Adipose tissue (tissue), 3 donors: ENCODE data around the gene ELFN2. TPM values are rescaled to one million over a fixed set of nuclear protein-coding genes. Genes with fewer than 3 reads are reported as not detected.

Source experiments
- H3K27ac ChIP-seq: one replicate; pipeline ENCODE4 v1.5.1; 2013; ENCODE audit warnings: low read depth, low read length
- WGBS, 3 donors: extraction: QIAGEN DNeasy Blood & Tissue Kit; methylation state at CpG; one replicate each; pipeline ENCODE4 v1.1.7; 2013; 5-methylcytosine and 5-hydroxymethylcytosine counted together
- polyA plus RNA-seq, 3 donors: library from polyadenylated mRNA; stranded (reverse); fragments of 200-250 nt; gene quantifications; one replicate each; pipeline ENCODE4 v1.2.3, GENCODE V29; 2013
- donor health status: healthy with polysubstance abuse.
- donor health status: Bipolar disorder and iron deficiency.
- donor health status: healthy.

ELFN2 gene
- polyA plus RNA-seq, 3 donors, result 0.03 to 0.29 (median 0.11) TPM

DNA sequence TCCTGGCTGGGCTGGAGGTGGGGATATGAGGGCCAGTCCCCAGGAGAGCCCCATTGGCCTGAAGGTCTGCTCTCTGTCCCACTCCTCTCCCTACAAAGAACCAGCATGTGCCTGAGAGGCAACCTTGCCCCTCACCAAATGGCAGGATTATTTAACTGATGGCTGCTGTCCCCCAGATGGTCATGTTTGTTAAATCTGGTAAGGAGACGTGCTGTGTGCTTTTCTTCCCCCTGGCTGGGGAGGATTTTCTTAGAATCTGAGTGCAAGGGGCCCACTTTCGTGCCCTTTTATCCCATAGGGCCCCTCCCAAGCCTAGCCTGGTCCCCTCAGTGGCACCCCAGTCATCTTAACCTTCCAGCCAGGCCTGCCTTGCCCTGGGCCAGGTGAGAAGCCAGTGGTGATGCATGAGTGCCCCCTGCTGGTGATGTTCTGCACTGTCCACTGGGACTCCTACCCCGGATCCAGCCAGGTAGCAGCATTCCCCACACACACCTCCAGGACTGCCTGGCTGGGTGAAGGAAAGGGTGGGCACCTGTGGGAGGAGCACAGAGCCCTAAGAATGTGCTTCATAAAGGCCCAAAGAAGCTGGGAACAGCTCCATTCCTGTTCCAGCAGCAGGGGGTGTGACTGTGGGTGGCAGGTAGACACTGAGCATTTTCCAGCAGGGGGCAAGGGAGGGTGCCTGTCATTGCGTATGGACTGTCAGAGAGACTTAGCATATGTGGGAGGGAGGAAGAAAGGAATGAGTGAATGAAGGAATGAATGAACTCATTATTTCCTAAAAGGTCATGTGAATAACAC, 30.0 kb upstream of the ELFN2 start:
- WGBS, 3 donors, result 42 to 52% (median 42%) methylated on average over 4 of the region's 4 CpGs
- H3K27ac ChIP-seq, result no peak overlapping the region

DNA sequence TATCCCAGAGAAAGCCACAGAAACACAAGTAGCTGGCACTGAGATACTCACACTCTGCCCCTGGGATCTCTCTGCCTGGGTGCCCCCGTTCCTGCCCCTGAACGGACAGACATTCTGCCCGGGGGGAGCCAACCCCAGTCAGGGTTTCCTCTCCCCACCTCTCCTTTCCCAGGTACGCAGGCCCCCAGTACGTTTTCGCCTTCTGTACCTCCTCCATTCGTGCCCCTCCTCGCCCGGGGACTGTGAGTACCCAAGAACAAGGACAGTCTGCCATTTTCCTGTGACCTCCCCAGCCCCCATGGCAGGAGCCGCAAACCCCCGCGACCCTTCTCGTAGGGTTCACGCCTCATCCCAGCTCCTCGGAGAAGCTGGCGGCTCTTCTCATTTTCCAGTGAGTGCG, 29.1 kb upstream of the ELFN2 start:
- no peak overlapping the region for H3K27ac ChIP-seq
- 66 to 82% (median 78%) methylated on average over 17 of the region's 17 CpGs for WGBS, 3 donors

DNA sequence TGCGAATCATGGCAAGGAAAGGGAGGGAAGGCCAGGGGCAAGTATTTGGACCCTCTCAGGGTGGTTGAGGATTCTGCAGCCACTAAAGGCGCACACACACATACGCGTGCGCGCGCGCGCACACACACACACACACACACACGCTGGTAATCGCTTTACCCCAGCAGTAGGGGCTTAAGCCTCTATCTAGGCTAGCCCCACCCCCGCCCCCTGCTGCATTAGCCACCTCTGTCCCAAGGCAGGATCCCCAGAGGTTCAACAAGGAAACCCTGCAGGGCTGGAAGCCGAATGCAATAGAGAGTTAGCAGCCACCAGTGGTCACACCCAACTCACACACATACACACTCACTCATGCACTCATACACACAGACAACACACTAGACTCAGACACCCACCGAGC, 28.6 kb upstream of the ELFN2 start:
- H3K27ac ChIP-seq, result no peak overlapping the region
- WGBS, 3 donors, result 63 to 84% (median 76%) methylated on average over 14 of the region's 14 CpGs

DNA sequence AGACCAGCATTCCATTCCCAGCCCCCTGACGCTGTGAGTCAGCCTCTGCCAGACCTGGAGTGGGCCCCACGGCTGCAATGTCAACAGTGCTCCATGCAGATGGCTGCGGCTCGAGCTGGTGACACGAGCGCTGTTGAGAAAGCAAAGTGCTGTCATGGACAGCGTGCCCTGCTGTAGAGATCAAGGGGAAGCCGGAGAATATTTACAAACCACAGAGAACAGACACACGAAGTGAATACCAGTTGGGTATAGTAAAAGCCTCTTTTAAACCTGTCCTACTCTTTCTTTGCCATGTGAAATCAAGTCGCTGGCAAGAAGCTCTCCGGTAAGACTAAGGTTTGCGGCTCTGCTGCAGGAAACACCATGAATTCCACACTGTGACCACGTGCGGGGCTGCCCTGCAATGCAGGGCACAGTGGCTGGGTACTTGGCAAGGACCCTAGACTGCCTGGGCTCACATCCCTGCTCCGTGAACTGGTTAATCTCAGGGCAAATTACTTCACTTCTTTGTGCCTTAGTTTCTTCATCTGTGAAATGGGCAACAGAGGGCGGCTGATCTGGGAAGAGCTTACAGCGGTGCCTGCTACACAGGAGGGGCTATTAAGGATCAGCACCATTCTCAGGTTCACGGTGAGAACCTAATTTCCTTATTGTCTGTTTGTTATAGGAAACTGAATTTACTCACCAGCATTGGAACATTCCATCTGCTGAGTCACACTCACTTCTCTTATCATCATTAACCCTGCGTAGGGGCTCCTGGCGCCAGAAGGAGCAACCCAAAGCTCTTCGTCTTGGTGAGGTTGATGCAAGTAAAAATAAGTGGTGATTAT, 27.8 kb upstream of the ELFN2 start:
- no peak overlapping the region for H3K27ac ChIP-seq
- WGBS, 3 donors, result 27 to 54% (median 47%) methylated on average over 21 of the region's 21 CpGs

DNA sequence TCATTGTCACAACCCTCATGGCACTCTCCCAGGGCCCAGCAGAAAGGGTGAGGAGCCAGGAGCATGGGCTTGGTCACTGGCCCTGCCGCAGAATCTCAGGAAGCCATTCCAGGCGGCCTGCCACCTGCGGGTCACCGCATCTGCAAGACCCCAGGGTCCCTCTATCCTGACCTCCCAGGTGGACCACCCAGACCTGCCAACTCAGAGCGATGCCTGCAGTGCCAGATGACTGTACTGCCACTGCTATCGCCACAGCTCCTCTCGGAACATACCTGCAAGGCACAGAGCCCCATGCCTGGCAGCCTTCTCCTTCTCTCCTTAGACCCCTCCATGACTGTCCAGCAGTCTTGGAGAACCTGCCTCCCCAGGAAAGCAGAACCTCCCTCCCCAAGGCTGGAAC, 26.4 kb upstream of the ELFN2 start:
- 90 to 98% (median 93%) methylated on average over 6 to 7 of the region's 7 CpGs for WGBS, 3 donors
- no peak overlapping the region for H3K27ac ChIP-seq

DNA sequence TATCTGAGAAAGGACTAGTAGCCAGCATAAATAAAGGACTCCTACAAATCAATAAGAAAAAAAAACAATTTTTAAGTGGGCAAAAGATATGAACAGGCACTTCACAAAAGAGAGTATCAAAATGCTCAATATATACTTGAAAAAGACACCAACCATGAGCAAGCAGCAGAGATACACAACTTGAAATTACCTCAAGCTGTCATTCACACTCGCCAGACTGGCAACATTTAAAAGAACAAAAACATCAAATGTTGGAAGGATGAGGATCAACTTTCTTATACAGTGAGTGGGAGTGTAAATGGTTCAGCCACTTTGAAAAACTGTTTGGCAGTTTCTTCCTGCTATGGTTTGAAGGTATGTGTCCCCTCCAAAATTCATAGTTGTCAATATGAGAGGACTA, 23.9 kb upstream of the ELFN2 start:
- WGBS, 3 donors, result 36 to 91% (median 46%) methylated on average over 1 of the region's 1 CpG

DNA sequence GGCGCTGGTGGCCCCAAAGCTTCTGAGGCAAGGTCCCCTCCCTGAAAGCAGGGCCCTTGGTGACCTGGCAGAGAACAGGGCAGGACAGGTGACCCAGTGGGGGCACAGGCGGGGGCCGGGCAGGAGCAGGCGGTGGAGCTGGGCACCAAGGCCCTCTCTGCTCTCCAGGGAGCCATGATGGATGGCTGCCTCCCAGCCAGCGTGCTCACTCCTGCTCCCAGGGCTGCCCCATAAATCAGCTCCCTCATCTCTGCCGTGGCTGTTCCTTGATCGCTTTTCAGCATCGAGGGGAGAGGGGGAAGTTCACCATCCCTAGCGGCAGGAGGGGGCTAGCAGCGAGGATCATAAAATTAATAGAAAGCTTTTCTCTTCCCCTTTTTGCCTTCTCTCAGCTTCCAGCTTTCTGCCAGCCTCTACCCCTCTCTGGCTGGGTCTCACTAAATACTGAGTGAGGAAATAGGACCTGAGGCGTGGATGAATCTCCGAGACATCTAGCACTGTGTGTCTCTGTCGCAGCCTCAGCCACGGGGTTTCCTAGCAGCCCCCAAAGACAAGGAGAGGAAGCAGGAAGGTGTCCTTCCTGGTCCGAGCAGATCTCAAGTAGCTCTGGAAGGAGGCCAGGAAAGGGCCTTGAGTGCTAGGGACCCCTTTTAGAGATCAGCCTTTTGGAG, 22.2 kb upstream of the ELFN2 start:
- 35 to 65% (median 39%) methylated on average over 14 to 15 of the region's 15 CpGs for WGBS, 3 donors
- H3K27ac ChIP-seq, result no peak overlapping the region

More for the DNA sequence above, 23.9 kb upstream of the ELFN2 start:
- H3K27ac ChIP-seq, result no peak overlapping the region

GRCh38 chr22:37448516-37449127, 21.3 kb upstream of the ELFN2 start:
- H3K27ac ChIP-seq, result no peak overlapping the region
- 62 to 88% (median 77%) methylated on average over 18 of the region's 18 CpGs for WGBS, 3 donors

DNA sequence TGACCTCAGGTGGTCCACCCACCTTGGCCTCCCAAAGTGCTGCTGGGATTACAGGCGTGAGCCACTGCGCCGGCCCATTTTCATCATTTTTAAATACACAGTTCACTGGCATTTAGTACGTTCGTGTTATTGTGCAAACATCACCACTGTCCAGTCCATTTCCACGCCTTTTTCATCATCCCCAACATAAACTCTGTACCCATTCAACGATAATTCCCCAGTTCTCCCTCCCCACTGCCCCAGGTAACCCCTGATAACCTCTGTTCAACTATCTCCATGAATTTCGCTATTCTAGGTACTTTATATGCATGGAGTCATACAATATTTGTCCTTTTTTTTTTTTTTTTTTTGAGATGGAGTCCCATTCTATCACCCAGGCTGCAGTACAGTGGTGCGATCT, 18.2 kb upstream of the ELFN2 start:
- WGBS, 3 donors, result 78 to 91% (median 84%) methylated on average over 9 of the region's 9 CpGs
- no peak overlapping the region for H3K27ac ChIP-seq

GRCh38 chr22:37443977-37444376, 16.7 kb upstream of the ELFN2 start:
- no peak overlapping the region for H3K27ac ChIP-seq
- WGBS, 3 donors, result 51 to 85% (median 77%) methylated on average over 7 of the region's 7 CpGs

DNA sequence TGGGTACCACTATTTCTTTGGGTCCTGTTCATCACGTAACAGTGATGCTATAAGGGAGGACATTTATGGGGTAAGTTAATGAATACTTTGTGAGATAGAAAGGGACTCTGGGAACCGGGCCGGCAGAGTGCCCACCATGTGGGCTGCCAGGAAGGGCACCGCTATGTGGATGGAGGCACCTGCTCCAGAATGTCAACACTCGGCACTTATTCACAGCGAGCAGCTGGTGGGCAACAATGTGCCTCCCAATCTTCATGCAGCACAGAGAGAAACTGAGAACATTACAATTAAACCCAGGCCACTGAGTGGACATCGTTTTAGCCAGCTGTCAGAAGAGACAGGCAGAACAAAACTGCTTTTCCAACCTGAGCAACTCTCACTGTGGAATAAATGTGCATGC, 15.8 kb upstream of the ELFN2 start:
- 80 to 92% (median 89%) methylated on average over 7 of the region's 7 CpGs for WGBS, 3 donors

DNA sequence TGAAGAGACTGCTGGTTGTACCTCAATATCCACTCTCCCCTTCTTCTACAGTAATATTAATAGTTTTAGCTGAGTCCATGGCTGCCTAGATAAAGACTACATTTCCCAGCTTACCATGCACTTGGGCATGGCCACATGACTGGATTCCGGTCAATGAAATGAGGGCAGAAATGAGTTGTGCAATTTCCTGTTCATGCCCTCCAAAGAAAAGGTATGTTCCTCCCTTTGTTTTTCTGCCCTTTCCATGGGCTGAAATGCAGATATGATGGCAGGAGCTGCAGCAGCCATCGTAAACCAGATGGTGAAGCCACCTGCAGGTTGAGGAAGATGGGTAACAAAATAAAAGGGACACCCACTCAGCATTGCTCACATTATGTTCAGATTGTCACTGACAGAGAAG, 15.3 kb upstream of the ELFN2 start:
- WGBS, 3 donors, result 64 to 86% (median 70%) methylated on average over 2 of the region's 2 CpGs
- H3K27ac ChIP-seq, result no peak overlapping the region

More for the DNA sequence above, 15.8 kb upstream of the ELFN2 start:
- no peak overlapping the region for H3K27ac ChIP-seq

- WGBS, 3 donors, result 47 to 69% (median 63%) methylated on average over 8 of the region's 8 CpGs
- no peak overlapping the region for H3K27ac ChIP-seq
Observed at GRCh38 chr22:37442135-37442534, 14.9 kb upstream of the ELFN2 start.

GRCh38 chr22:37440875-37441274, 13.6 kb upstream of the ELFN2 start:
- WGBS, 3 donors, result 83 to 86% (median 85%) methylated on average over 4 of the region's 4 CpGs
- H3K27ac ChIP-seq, result no peak overlapping the region

DNA sequence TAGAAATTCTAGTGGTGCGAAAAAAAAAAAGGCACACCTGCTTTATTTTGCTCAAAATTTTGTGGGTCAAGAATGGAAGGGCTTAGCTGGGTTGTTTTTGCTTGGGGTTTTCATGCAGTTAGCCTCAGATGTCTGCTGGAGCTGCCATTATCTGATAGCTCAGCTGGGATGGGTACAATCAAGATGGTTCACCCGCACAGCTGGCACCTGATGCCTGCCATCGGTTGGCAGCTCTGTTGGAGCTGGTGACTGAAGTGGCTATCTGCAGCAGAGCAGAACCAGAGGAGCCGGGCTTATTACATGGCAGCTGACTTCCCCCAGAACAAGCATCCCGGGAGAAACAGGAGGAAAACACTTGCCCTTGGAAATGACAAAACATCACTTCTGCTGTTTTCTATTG, 12.1 kb upstream of the ELFN2 start:
- 67 to 79% (median 73%) methylated on average over 5 of the region's 5 CpGs for WGBS, 3 donors
- H3K27ac ChIP-seq, result no peak overlapping the region

DNA sequence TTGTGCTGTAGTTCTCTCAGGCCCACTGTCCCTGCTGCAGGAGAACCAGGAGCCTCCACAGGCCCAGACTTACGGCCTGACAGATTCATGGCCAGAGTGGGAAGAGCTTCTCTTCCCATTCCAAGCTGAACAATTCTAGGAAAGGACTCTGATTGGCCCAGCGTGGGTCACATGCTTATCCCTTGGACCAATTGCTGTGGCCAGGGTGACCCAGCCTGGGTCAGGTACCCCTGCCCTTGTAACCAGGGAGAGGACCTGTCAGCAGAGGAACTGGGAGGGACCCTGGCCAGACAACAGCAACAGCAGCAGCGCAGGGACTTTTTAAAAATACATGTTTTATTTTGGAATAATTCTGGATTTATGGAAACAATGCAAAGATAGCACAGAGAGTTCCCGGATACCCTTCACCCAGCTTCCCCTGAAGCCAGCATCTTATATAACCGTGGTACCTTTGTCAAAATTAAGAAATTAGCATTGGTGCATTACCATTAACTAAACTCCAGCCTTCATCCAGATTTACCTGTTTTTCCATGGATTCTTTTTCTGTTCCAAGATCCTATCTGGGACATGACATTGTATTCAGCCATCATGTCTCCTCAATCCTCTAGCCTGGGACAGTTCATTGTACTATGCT, 8.8 kb upstream of the ELFN2 start:
- no peak overlapping the region for H3K27ac ChIP-seq
- WGBS, 3 donors, result 79 to 95% (median 93%) methylated on average over 5 of the region's 5 CpGs

DNA sequence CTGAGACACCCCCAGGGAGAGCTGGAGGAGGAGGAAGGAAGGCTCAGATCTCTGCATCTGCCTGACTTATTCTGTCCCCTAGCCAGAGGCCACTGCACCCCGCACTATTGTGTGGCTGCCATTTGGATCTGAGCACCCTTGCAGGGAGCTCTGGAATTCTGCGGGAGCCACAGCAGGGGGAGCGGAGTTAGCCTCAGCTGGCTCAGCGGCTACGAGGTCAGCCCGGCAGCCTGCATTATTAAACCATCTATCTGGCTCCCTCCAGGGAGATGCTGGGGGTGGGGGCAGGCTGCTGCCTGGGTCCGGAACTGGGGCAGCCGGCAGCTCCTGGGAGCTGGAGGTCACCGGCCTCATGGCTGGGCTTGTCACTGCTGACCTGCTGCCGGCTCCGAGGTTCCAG, 6.5 kb upstream of the ELFN2 start:
- WGBS, 3 donors, result 29 to 52% (median 49%) methylated on average over 11 of the region's 11 CpGs
- H3K27ac ChIP-seq, result no peak overlapping the region

DNA sequence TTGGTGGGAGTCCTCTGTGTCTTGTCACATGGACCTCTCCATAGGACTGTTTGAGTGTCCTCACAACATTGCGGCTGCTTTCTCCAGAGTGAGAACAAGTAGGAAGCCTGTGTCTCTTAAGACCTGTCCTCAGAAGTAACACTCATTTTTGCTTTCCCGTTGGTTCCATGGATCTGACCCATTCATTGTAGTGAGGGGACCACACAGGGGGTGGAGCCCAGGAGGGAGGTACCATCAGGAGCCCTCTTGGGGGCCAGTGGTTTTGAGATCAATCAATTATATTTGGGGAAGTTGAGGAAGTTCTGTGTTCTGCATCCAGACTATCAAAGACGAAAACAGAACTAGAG, 5.4 kb upstream of the ELFN2 start:
- no peak overlapping the region for H3K27ac ChIP-seq
- WGBS, 3 donors, result 87 to 89% (median 89%) methylated on average over 3 of the region's 3 CpGs
